ENCODE measurements around the gene GRK5. TPM values are rescaled to one million over a fixed set of nuclear protein-coding genes. Genes with fewer than 3 reads are reported as not detected.

Gene GRK5
- total and polyA plus RNA-seq, 12 donors: 9.3 to 96.4 (median 21.5) TPM

- Histone ChIP-seq H3K27ac (peak overlapping the region in 1 of 5 donors; percentile 80), H3K4me1 (replicated peaks in 1 of 2) (peaks cover 36 to 66% of the 10 kb centered on the region in 2 donors), H3K4me3 (no peak overlapping the region), H3K9me3 (replicated peaks in 1 of 3) (no peaks in the 10 kb centered on the region), H3K36me3 (replicated peaks in 1 of 2) (no peaks in the 10 kb centered on the region), H3K27me3 (no peaks in the 10 kb centered on the region)
- intact Hi-C loops (cut with DNase I): no loop called here
- no peak for TF ChIP-seq CTCF (IDR thresholded peaks at IDR 0.05)
- TF ChIP-seq POLR2A (IDR thresholded peaks at IDR 0.05): no peak
- DNase-seq: no peak
- WGBS, 4 donors: 88 to 90% (median 89%) methylated on average over 2 of the region's 2 CpGs
Measured at GRCh38 chr10:119286983-119287633, 79.7 kb downstream of the GRK5 start.

- Histone ChIP-seq H3K9me3 (replicated peaks in 1 of 3) (no peaks in the 10 kb centered on the region), H3K4me3 (no peak overlapping the region), H3K4me1 (replicated peaks in 1 of 2) (peaks cover 26 to 51% of the 10 kb centered on the region in 2 donors), H3K36me3 (replicated peaks in 1 of 2) (no peaks in the 10 kb centered on the region), H3K27ac (peak overlapping the region in 2 of 5 donors; percentile 52 to 80), H3K27me3 (no peaks in the 10 kb centered on the region)
- 47 to 83% (median 61%) methylated on average over 4 to 7 of the region's 7 CpGs for WGBS, 4 donors
- no peak for TF ChIP-seq POLR2A (IDR thresholded peaks at IDR 0.05)
- no peak for TF ChIP-seq CTCF (IDR thresholded peaks at IDR 0.05)
- no peak for DNase-seq
- intact Hi-C loops (cut with DNase I): no loop called here
Measured at GRCh38 chr10:119288574-119289001, 81.2 kb downstream of the GRK5 start.

- Histone ChIP-seq H3K4me1 (replicated peaks in 1 of 2) (peaks cover 23 to 44% of the 10 kb centered on the region in 2 donors), H3K27ac (peak overlapping the region in 3 of 5 donors; percentile 1 to 73 (median 52)), H3K27me3 (no peaks in the 10 kb centered on the region), H3K36me3 (replicated peaks in 1 of 2) (no peaks in the 10 kb centered on the region), H3K9me3 (replicated peaks in 1 of 3) (no peaks in the 10 kb centered on the region), H3K4me3 (no peak overlapping the region)
- no peak for DNase-seq
- WGBS, 4 donors: 76 to 88% (median 83%) methylated on average over 8 of the region's 8 CpGs
- TF ChIP-seq CTCF (IDR thresholded peaks at IDR 0.05) (no peak), POLR2A (IDR thresholded peaks at IDR 0.05) (no peak)
- intact Hi-C loops (cut with DNase I): no loop called here
Measured at GRCh38 chr10:119289227-119289920, 82.0 kb downstream of the GRK5 start.

GRCh38 chr10:119290301-119291048 is 83.1 kb downstream of the GRK5 start:
- Histone ChIP-seq H3K27me3 (no peaks in the 10 kb centered on the region), H3K27ac (peak overlapping the region in 2 of 5 donors; percentile 47 to 52)

More at GRCh38 chr10:119290301-119291048, 83.1 kb downstream of the GRK5 start:
- peak in 1 of 7 donors; percentile 7 for DNase-seq
- intact Hi-C loops (cut with DNase I): no loop called here
- Histone ChIP-seq H3K4me1 (replicated peaks in 1 of 2) (peaks cover 23 to 33% of the 10 kb centered on the region in 2 donors), H3K9me3 (replicated peaks in 1 of 3) (no peaks in the 10 kb centered on the region), H3K36me3 (replicated peaks in 1 of 2) (no peaks in the 10 kb centered on the region), H3K4me3 (no peak overlapping the region)
- TF ChIP-seq POLR2A (IDR thresholded peaks at IDR 0.05) (no peak), CTCF (IDR thresholded peaks at IDR 0.05) (peak in 2 of 6 experiments; percentile 19 to 25)
- 56 to 62% (median 59%) methylated on average over 10 to 12 of the region's 12 CpGs for WGBS, 4 donors
